ENCODE results near the gene CAMK2A.

The CAMK2A gene

GRCh38 chr5:150313921-150314716, 24.5 kb upstream of the CAMK2A start:
- no peak overlapping the region for H3K9ac ChIP-seq (ENCODE audit: low read depth, low read length)
- H3K4me2 ChIP-seq (ENCODE audit: low read length), result no peak overlapping the region
- no peaks in the 10 kb centered on the region for H3K27me3 ChIP-seq (ENCODE audit: control insufficient read depth, insufficient read depth, low read length)
- peaks cover 36% of the 10 kb centered on the region for H3K4me1 ChIP-seq (ENCODE audit: control insufficient read depth, insufficient read depth, low read length)
- H3K4me3 ChIP-seq (ENCODE audit: low read length), result no peak overlapping the region
- H3K36me3 ChIP-seq (ENCODE audit: insufficient read depth, low read length), result no peaks in the 10 kb centered on the region
- H3K9me3 ChIP-seq (replicated peaks; ENCODE audit: low read length), result no peaks in the 10 kb centered on the region

GRCh38 chr5:150313501-150313900, 23.9 kb upstream of the CAMK2A start:
- Histone ChIP-seq H3K36me3 (ENCODE audit: insufficient read depth, low read length) (no peaks in the 10 kb centered on the region), H3K4me3 (ENCODE audit: low read length) (no peak overlapping the region), H3K9me3 (replicated peaks; ENCODE audit: low read length) (no peaks in the 10 kb centered on the region), H3K4me1 (ENCODE audit: control insufficient read depth, insufficient read depth, low read length) (peaks cover 30% of the 10 kb centered on the region), H3K9ac (ENCODE audit: low read depth, low read length) (no peak overlapping the region), H3K27me3 (ENCODE audit: control insufficient read depth, insufficient read depth, low read length) (no peaks in the 10 kb centered on the region), H3K4me2 (ENCODE audit: low read length) (no peak overlapping the region)

GRCh38 chr5:150312518-150312917, 22.9 kb upstream of the CAMK2A start:
- no peak overlapping the region for H3K4me3 ChIP-seq (ENCODE audit: low read length)
- no peak overlapping the region for H3K4me2 ChIP-seq (ENCODE audit: low read length)
- H3K36me3 ChIP-seq (ENCODE audit: insufficient read depth, low read length), result no peaks in the 10 kb centered on the region
- no peaks in the 10 kb centered on the region for H3K27me3 ChIP-seq (ENCODE audit: control insufficient read depth, insufficient read depth, low read length)
- H3K9me3 ChIP-seq (replicated peaks; ENCODE audit: low read length), result no peaks in the 10 kb centered on the region
- H3K9ac ChIP-seq (ENCODE audit: low read depth, low read length), result no peak overlapping the region
- peaks cover 20% of the 10 kb centered on the region for H3K4me1 ChIP-seq (ENCODE audit: control insufficient read depth, insufficient read depth, low read length)

- H3K36me3 ChIP-seq (ENCODE audit: insufficient read depth, low read length), result no peaks in the 10 kb centered on the region
- H3K27me3 ChIP-seq (ENCODE audit: control insufficient read depth, insufficient read depth, low read length), result no peaks in the 10 kb centered on the region
- H3K9me3 ChIP-seq (replicated peaks; ENCODE audit: low read length), result no peaks in the 10 kb centered on the region
- no peak overlapping the region for H3K4me3 ChIP-seq (ENCODE audit: low read length)
- no peak overlapping the region for H3K4me2 ChIP-seq (ENCODE audit: low read length)
- H3K9ac ChIP-seq (ENCODE audit: low read depth, low read length), result no peak overlapping the region
- peaks cover 8% of the 10 kb centered on the region for H3K4me1 ChIP-seq (ENCODE audit: control insufficient read depth, insufficient read depth, low read length)
Observed at GRCh38 chr5:150311015-150311692, 21.6 kb upstream of the CAMK2A start.

GRCh38 chr5:150310246-150310645, 20.7 kb upstream of the CAMK2A start:
- Histone ChIP-seq H3K9ac (ENCODE audit: low read depth, low read length) (no peak overlapping the region), H3K4me1 (ENCODE audit: control insufficient read depth, insufficient read depth, low read length) (peaks cover 8% of the 10 kb centered on the region), H3K27me3 (ENCODE audit: control insufficient read depth, insufficient read depth, low read length) (no peaks in the 10 kb centered on the region), H3K9me3 (replicated peaks; ENCODE audit: low read length) (no peaks in the 10 kb centered on the region), H3K36me3 (ENCODE audit: insufficient read depth, low read length) (no peaks in the 10 kb centered on the region), H3K4me3 (ENCODE audit: low read length) (no peak overlapping the region), H3K4me2 (ENCODE audit: low read length) (no peak overlapping the region)

- Histone ChIP-seq H3K9ac (ENCODE audit: low read depth, low read length) (no peak overlapping the region), H3K36me3 (ENCODE audit: insufficient read depth, low read length) (no peaks in the 10 kb centered on the region), H3K4me1 (ENCODE audit: control insufficient read depth, insufficient read depth, low read length) (peaks cover 8% of the 10 kb centered on the region), H3K4me3 (ENCODE audit: low read length) (no peak overlapping the region), H3K9me3 (replicated peaks; ENCODE audit: low read length) (no peaks in the 10 kb centered on the region), H3K27me3 (ENCODE audit: control insufficient read depth, insufficient read depth, low read length) (no peaks in the 10 kb centered on the region), H3K4me2 (ENCODE audit: low read length) (no peak overlapping the region)
Observed at GRCh38 chr5:150309886-150310239, 20.3 kb upstream of the CAMK2A start.

- Histone ChIP-seq H3K9ac (ENCODE audit: low read depth, low read length) (no peak overlapping the region), H3K36me3 (ENCODE audit: insufficient read depth, low read length) (no peaks in the 10 kb centered on the region), H3K27me3 (ENCODE audit: control insufficient read depth, insufficient read depth, low read length) (no peaks in the 10 kb centered on the region), H3K4me2 (ENCODE audit: low read length) (no peak overlapping the region), H3K4me3 (ENCODE audit: low read length) (no peak overlapping the region), H3K4me1 (ENCODE audit: control insufficient read depth, insufficient read depth, low read length) (peaks cover 8% of the 10 kb centered on the region), H3K9me3 (replicated peaks; ENCODE audit: low read length) (no peaks in the 10 kb centered on the region)
Observed at GRCh38 chr5:150309101-150309885, 19.7 kb upstream of the CAMK2A start.

GRCh38 chr5:150307617-150308426, 18.2 kb upstream of the CAMK2A start:
- H3K36me3 ChIP-seq (ENCODE audit: insufficient read depth, low read length), result no peaks in the 10 kb centered on the region
- H3K9ac ChIP-seq (ENCODE audit: low read depth, low read length), result no peak overlapping the region
- H3K4me1 ChIP-seq (ENCODE audit: control insufficient read depth, insufficient read depth, low read length), result peaks cover 5% of the 10 kb centered on the region
- H3K9me3 ChIP-seq (replicated peaks; ENCODE audit: low read length), result no peaks in the 10 kb centered on the region
- no peak overlapping the region for H3K4me2 ChIP-seq (ENCODE audit: low read length)
- H3K4me3 ChIP-seq (ENCODE audit: low read length), result no peak overlapping the region
- H3K27me3 ChIP-seq (ENCODE audit: control insufficient read depth, insufficient read depth, low read length), result peaks cover 3% of the 10 kb centered on the region

- peaks cover 4% of the 10 kb centered on the region for H3K27me3 ChIP-seq (ENCODE audit: control insufficient read depth, insufficient read depth, low read length)
Observed at GRCh38 chr5:150306775-150307174, 17.2 kb upstream of the CAMK2A start.

GRCh38 chr5:150305557-150305956, 16.0 kb upstream of the CAMK2A start:
- Histone ChIP-seq H3K4me2 (ENCODE audit: low read length) (no peak overlapping the region), H3K4me3 (ENCODE audit: low read length) (no peak overlapping the region), H3K36me3 (ENCODE audit: insufficient read depth, low read length) (no peaks in the 10 kb centered on the region), H3K9me3 (replicated peaks; ENCODE audit: low read length) (no peaks in the 10 kb centered on the region), H3K4me1 (ENCODE audit: control insufficient read depth, insufficient read depth, low read length) (peaks cover 18% of the 10 kb centered on the region), H3K9ac (ENCODE audit: low read depth, low read length) (no peak overlapping the region), H3K27me3 (ENCODE audit: control insufficient read depth, insufficient read depth, low read length) (peaks cover 4% of the 10 kb centered on the region)

More at GRCh38 chr5:150306775-150307174, 17.2 kb upstream of the CAMK2A start:
- Histone ChIP-seq H3K4me3 (ENCODE audit: low read length) (no peak overlapping the region), H3K9ac (ENCODE audit: low read depth, low read length) (no peak overlapping the region), H3K36me3 (ENCODE audit: insufficient read depth, low read length) (no peaks in the 10 kb centered on the region), H3K4me2 (ENCODE audit: low read length) (no peak overlapping the region), H3K9me3 (replicated peaks; ENCODE audit: low read length) (no peaks in the 10 kb centered on the region), H3K4me1 (ENCODE audit: control insufficient read depth, insufficient read depth, low read length) (peaks cover 13% of the 10 kb centered on the region)

GRCh38 chr5:150305095-150305494, 15.5 kb upstream of the CAMK2A start:
- Histone ChIP-seq H3K27me3 (ENCODE audit: control insufficient read depth, insufficient read depth, low read length) (peaks cover 4% of the 10 kb centered on the region), H3K4me1 (ENCODE audit: control insufficient read depth, insufficient read depth, low read length) (peaks cover 18% of the 10 kb centered on the region), H3K4me2 (ENCODE audit: low read length) (no peak overlapping the region), H3K4me3 (ENCODE audit: low read length) (no peak overlapping the region), H3K9ac (ENCODE audit: low read depth, low read length) (no peak overlapping the region), H3K36me3 (ENCODE audit: insufficient read depth, low read length) (no peaks in the 10 kb centered on the region), H3K9me3 (replicated peaks; ENCODE audit: low read length) (no peaks in the 10 kb centered on the region)

Measured in skeletal muscle satellite cell (primary cell).